Erythroblast (primary cell): ENCODE results near the gene DVL2.
"Not testable (repeated sequence)": the region's sequence is repeated elsewhere in the genome, so short reads cannot be mapped to it uniquely, and the experiment has no call there.

Experiments
- GATA1 ChIP-seq: IDR thresholded peaks from 2 replicates; pipeline ENCODE4 v1.6.1; 2011; ENCODE audit warnings: low read depth, mild to moderate bottlenecking, control low read depth, low read length, moderate library complexity
- POLR2A ChIP-seq: IDR thresholded peaks from 2 replicates; pipeline ENCODE4 v1.6.1; 2011; ENCODE audit warnings: mild to moderate bottlenecking, low read length

- not testable (repeated sequence) for TF ChIP-seq POLR2A, GATA1
Observed at GRCh38 chr17:7243838-7244237, 9.5 kb upstream of the DVL2 start.
